ENCODE results near the gene B4GALT6. TPM values are rescaled to one million over a fixed set of nuclear protein-coding genes. Genes with fewer than 3 reads are reported as not detected.

B4GALT6 gene
- total and polyA plus RNA-seq, 11 donors = 1.3 to 11.9 (median 5.6) TPM

- 86 to 93% (median 90%) methylated on average over 13 of the region's 13 CpGs for WGBS, 4 donors
- TF ChIP-seq CTCF (IDR thresholded peaks at IDR 0.05) (no peak), POLR2A (IDR thresholded peaks at IDR 0.05) (no peak)
- Histone ChIP-seq H3K36me3 (no peaks in the 10 kb centered on the region), H3K9me3 (no peaks in the 10 kb centered on the region), H3K27me3 (no peaks in the 10 kb centered on the region), H3K4me3 (no peak overlapping the region), H3K4me1 (no peaks in the 10 kb centered on the region), H3K27ac (no peak overlapping the region)
- no peak for DNase-seq
- intact Hi-C loops (cut with DNase I) = loop anchor here in 1 of 10 donors (10.0 kb wide), 1 partner anchor 70 kb away; no protein-coding TSS in a partner anchor
- ATAC-seq = no peak
Observed at GRCh38 chr18:31624892-31625640, 59.3 kb downstream of the B4GALT6 start.

DNA sequence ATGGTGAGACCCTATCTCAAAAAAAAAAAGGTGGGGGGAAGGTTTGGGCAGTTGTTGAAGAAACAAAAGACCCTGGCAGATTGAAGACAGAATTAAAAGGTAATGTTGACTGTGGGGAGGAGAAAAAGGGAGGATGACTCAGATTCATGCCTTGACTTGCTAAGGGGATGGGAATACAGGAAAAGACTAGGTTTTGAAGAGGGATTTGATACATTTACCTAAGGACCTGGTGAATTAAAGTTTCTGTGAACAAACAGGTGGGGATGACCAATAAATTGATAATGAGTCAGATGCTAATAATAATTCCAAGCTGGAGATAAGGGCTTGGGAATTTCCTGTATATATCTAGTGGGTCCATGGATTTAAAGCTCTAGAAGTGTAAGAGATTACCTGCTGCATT lies 65.1 kb downstream of the B4GALT6 start:
- no peaks in the 10 kb centered on the region for H3K27me3 ChIP-seq
- no peaks in the 10 kb centered on the region for H3K36me3 ChIP-seq
- intact Hi-C loops (cut with DNase I) = loop anchor here in 1 of 10 donors (10.0 kb wide), 1 partner anchor 64 kb away; no protein-coding TSS in a partner anchor
- no peak overlapping the region for H3K27ac ChIP-seq
- TF ChIP-seq CTCF (IDR thresholded peaks at IDR 0.05) (no peak), POLR2A (IDR thresholded peaks at IDR 0.05) (no peak)
- DNase-seq = no peak
- no peaks in the 10 kb centered on the region for H3K9me3 ChIP-seq
- H3K4me1 ChIP-seq = no peaks in the 10 kb centered on the region
- no peak overlapping the region for H3K4me3 ChIP-seq
- ATAC-seq = no peak

GRCh38 chr18:31618801-31619200 lies 65.6 kb downstream of the B4GALT6 start:
- no peak for TF ChIP-seq POLR2A (IDR thresholded peaks at IDR 0.05)
- no peak for TF ChIP-seq CTCF (IDR thresholded peaks at IDR 0.05)
- Histone ChIP-seq H3K36me3 (no peaks in the 10 kb centered on the region), H3K27ac (no peak overlapping the region), H3K4me3 (no peak overlapping the region), H3K9me3 (no peaks in the 10 kb centered on the region), H3K27me3 (no peaks in the 10 kb centered on the region), H3K4me1 (no peaks in the 10 kb centered on the region)
- no peak for DNase-seq
- intact Hi-C loops (cut with DNase I) = loop anchor here in 1 of 10 donors (10.0 kb wide), 1 partner anchor 64 kb away; no protein-coding TSS in a partner anchor
- WGBS, 4 donors = 89 to 94% (median 92%) methylated on average over 5 of the region's 5 CpGs
- no peak for ATAC-seq

GRCh38 chr18:31617031-31617717 lies 67.2 kb downstream of the B4GALT6 start:
- DNase-seq (no peak), ATAC-seq (no peak)
- TF ChIP-seq CTCF (IDR thresholded peaks at IDR 0.05) (no peak), POLR2A (IDR thresholded peaks at IDR 0.05) (no peak)
- 74 to 85% (median 75%) methylated on average over 5 of the region's 5 CpGs for WGBS, 4 donors
- H3K4me3 ChIP-seq = no peak overlapping the region
- no peak overlapping the region for H3K27ac ChIP-seq
- no peaks in the 10 kb centered on the region for H3K36me3 ChIP-seq
- intact Hi-C loops (cut with DNase I) = loop anchor here in 1 of 10 donors (10.0 kb wide), 1 partner anchor 62 kb away; no protein-coding TSS in a partner anchor
- no peaks in the 10 kb centered on the region for H3K9me3 ChIP-seq
- peaks cover 0 to 2% (median 0%) of the 10 kb centered on the region in 12 donors for H3K4me1 ChIP-seq
- no peaks in the 10 kb centered on the region for H3K27me3 ChIP-seq
